Left kidney (tissue), 2 donors: Measurements from ENCODE around the gene PCDHGA1. TPM values are rescaled to one million over a fixed set of nuclear protein-coding genes. Genes with fewer than 3 reads are reported as not detected.
"Not testable (repeated sequence)": the region's sequence is repeated elsewhere in the genome, so short reads cannot be mapped to it uniquely, and the experiment has no call there.

ENCODE experiments used
- DNase-seq: peaks from one replicate; pipeline ENCODE4 v3.0.0-alpha.2; 2013
- polyA plus RNA-seq: library from polyadenylated mRNA; unstranded; fragments of 120-200 nt; gene quantifications from one replicate; pipeline ENCODE4 v1.2.1, GENCODE V29; 2013; ENCODE audit not compliant: insufficient read length

The PCDHGA1 gene
- polyA plus RNA-seq, 1 donor: 1.1 TPM

DNA sequence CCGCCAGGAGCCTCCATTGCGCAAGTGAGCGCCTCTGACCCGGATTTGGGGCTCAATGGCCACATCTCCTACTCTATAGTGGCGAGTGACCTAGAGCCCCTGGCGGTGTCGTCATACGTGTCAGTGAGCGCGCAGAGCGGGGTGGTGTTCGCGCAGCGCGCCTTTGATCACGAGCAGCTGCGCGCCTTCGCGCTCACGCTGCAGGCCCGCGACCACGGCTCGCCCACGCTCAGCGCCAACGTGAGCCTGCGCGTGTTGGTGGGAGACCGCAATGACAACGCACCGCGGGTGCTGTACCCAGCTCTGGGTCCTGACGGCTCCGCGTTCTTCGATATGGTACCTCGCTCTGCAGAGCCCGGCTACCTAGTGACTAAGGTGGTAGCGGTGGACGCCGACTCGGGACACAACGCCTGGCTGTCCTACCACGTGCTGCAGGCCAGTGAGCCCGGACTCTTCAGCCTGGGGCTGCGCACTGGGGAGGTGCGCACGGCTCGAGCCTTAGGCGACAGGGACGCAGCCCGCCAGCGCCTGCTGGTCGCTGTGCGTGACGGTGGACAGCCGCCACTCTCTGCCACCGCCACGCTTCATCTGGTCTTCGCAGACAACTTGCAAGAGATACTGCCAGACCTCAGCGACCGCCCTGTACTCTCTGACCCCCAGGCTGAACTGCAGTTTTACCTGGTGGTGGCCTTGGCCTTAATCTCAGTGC, 79.4 kb downstream of the PCDHGA1 start:
- DNase-seq: no peak

DNA sequence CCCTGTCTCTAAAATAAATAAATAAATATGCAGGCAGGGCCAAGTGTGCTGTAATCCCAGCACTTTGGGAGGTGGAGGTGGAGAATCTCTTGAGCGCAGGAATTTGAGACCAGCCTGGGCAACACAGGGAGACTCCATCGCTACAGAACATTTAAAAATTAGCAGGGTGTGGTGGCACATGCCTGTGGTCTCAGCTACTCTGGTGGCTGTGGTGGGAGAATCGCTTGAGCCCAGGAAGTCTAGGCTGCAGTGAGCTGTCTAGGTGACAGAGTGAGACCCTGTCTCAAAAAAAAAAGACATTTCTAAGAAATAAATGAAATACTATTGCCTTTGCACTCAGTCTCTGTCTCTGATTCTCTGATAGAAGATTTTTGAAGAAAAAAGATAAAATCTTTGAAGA, 81.3 kb downstream of the PCDHGA1 start:
- DNase-seq: no peak

DNA sequence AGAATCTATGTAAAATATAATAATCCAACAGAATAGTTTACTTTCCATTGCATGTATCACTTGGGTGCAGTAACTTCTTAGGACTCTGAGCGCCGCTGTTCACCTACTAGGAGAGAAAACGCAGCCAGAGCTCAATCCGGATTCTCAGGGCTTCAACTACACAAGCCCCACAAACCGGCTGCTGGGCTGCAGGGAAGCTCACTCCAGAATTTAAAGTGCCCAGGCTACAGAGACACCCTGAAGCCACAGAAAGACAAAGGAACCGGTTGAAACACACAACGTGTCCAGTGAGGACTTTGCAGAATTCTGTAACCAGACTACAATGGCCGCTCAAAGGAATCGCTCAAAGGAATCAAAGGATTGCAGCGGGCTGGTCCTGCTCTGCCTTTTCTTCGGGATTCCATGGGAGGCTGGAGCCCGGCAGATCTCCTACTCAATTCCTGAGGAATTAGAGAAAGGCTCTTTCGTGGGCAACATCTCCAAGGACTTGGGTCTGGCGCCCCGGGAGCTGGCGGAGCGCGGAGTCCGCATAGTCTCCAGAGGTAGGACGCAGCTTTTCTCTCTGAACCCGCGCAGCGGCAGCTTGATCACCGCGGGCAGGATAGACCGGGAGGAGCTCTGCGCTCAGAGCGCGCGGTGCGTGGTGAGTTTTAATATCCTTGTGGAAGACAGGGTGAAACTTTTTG, 82.7 kb downstream of the PCDHGA1 start, which contains the start of gene PCDHGA10:
Gene PCDHGA10, plus strand, starts transcription at position 134 of the 686 bp plus-strand sequence. Its CDS starts 189 bp downstream, at position 323.
- no peak for DNase-seq

DNA sequence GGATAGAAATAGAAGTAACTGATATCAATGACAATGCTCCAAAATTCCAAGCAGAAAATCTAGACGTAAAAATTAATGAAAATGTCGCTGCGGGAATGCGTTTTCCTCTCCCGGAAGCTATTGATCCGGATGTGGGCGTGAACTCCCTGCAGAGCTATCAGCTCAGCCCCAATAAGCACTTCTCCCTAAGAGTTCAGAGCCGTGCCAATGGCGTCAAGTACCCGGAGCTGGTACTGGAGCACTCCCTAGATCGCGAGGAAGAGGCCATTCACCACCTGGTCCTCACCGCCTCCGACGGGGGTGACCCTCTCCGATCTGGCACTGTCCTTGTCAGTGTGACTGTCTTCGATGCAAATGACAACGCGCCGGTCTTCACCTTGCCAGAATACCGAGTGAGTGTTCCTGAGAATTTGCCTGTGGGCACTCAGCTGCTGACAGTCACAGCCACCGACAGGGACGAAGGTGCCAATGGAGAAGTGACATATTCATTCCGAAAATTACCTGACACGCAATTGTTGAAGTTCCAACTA, 83.3 kb downstream of the PCDHGA1 start:
- no peak for DNase-seq

DNA sequence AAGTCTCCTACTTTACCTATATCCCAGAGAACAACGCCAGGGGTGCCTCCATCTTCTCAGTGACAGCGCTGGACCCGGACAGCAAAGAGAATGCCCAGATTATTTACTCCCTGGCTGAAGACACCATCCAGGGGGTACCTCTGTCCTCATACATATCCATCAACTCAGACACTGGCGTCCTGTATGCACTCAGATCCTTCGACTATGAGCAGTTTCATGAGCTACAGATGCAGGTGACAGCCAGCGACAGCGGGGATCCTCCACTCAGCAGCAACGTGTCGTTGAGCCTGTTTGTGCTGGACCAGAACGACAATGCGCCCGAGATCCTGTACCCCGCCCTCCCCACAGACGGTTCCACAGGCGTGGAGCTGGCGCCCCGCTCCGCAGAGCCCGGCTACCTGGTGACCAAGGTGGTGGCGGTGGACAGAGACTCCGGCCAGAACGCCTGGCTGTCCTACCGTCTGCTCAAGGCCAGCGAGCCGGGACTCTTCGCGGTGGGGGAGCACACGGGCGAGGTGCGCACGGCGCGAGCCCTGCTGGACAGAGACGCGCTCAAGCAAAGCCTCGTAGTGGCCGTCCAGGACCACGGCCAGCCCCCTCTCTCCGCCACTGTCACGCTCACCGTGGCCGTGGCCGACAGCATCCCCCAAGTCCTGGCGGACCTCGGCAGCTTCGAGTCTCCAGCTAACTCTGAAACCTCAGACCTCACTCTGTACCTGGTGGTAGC, 84.4 kb downstream of the PCDHGA1 start:
- not testable (repeated sequence) for DNase-seq

DNA sequence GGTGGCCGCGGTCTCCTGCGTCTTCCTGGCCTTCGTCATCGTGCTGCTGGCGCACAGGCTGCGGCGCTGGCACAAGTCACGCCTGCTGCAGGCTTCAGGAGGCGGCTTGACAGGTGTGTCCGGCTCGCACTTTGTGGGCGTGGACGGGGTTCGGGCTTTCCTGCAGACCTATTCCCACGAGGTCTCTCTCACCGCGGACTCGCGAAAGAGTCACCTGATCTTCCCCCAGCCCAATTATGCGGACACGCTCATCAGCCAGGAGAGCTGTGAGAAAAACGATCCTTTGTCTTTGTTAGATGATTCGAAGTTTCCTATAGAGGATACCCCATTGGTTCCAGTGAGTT, 84.9 kb downstream of the PCDHGA1 start:
- not testable (repeated sequence) for DNase-seq

DNA sequence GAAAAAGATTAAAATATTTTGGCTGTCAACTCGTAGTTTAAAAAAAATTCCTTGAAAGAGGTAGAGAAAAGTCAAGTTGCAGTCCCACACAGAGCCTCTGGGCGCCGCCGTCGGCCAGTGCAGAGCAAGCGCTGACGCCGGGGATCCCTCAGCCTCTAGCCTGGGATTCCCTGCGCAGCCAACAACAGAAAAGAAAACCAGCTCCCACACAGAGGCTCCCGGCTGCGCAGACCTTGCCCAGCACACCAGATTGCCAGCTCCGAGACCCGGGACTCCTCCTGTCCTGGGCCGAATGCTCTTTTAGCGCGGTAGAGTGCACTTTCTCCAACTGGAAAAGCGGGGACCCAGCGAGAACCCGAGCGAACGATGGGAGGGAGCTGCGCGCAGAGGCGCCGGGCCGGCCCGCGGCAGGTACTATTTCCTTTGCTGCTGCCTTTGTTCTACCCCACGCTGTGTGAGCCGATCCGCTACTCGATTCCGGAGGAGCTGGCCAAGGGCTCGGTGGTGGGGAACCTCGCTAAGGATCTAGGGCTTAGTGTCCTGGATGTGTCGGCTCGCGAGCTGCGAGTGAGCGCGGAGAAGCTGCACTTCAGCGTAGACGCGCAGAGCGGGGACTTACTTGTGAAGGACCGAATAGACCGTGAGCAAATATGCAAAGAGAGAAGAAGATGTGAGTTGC, 87.3 kb downstream of the PCDHGA1 start, which contains the start of gene PCDHGB7:
Gene PCDHGB7, plus strand, starts transcription at position 184 of the 679 bp plus-strand sequence. Its CDS starts 183 bp downstream, at position 367.
- DNase-seq: peak; percentile 60

DNA sequence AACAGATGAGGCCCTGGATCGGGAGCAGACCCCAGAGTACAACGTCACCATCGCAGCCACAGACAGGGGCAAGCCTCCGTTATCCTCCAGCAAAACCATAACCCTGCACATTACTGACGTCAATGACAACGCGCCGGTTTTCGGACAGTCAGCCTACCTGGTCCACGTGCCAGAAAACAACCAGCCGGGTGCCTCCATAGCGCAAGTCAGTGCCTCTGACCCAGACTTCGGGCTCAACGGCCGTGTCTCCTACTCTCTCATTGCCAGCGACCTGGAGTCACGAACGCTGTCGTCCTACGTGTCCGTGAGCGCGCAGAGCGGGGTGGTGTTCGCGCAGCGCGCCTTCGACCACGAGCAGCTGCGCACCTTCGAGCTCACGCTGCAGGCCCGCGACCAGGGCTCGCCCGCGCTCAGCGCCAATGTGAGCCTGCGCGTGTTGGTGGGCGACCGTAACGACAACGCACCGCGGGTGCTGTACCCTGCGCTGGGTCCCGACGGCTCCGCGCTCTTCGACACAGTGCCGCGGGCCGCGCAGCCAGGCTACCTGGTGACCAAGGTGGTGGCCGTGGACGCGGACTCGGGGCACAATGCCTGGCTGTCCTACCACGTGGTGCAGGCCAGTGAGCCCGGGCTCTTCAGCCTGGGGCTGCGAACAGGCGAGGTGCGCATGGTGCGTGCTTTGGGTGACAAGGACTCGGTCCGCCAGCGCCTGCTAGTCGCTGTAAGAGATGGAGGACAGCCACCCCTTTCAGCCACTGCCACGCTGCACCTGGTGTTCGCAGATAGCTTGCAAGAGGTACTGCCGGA, 89.0 kb downstream of the PCDHGA1 start:
- DNase-seq: no peak

DNA sequence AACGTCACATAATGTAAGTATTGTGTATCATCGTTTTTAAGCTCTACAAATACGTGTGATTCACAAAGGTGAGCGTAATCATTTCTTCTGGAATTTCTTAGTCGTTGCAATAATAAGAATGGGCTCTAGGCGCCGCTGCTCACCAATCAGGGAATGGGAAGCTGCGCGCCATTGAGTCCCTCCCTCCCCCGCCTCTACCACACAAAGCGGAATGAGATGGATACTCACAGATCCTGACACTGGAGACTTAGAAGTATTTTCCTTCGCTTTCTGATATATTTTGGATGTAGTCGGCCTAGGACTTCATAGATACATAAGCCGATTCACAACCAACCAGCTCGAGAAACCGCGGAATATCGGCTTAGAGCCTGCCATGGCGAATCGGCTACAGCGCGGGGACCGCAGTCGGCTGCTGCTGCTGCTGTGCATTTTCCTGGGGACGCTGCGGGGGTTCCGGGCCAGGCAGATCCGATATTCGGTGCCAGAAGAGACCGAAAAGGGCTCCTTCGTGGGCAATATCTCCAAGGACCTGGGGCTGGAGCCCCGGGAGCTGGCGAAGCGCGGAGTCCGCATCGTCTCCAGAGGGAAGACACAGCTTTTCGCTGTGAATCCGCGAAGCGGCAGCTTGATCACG, 90.7 kb downstream of the PCDHGA1 start, which contains the start of gene PCDHGA11:
Gene PCDHGA11, plus strand, starts transcription at position 197 of the 634 bp plus-strand sequence. Its CDS starts 177 bp downstream, at position 374.
- no peak for DNase-seq

DNA sequence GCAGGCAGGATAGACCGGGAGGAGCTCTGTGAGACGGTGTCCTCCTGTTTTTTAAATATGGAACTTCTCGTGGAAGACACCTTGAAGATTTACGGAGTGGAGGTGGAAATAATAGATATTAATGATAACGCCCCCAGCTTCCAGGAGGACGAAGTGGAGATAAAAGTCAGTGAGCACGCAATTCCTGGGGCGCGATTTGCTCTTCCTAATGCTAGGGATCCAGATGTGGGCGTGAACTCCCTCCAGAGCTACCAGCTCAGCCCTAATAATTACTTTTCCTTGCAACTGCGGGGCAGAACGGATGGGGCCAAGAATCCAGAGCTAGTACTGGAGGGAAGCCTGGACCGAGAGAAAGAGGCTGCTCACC, 91.2 kb downstream of the PCDHGA1 start:
- no peak for DNase-seq

DNA sequence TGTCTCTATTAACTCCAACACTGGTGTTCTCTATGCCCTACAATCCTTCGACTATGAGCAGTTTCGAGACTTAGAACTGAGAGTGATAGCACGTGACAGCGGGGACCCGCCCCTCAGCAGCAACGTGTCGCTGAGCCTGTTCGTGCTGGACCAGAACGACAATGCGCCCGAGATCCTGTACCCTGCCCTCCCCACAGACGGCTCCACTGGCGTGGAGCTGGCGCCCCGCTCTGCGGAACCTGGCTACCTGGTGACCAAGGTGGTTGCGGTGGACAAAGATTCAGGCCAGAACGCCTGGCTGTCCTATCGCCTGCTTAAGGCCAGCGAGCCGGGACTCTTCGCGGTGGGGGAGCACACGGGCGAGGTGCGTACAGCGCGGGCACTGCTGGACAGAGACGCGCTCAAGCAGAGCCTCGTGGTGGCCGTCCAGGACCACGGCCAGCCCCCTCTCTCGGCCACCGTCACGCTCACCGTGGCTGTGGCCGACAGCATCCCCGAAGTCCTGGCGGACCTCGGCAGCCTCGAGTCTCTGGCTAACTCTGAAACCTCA, 92.5 kb downstream of the PCDHGA1 start:
- DNase-seq: no peak

DNA sequence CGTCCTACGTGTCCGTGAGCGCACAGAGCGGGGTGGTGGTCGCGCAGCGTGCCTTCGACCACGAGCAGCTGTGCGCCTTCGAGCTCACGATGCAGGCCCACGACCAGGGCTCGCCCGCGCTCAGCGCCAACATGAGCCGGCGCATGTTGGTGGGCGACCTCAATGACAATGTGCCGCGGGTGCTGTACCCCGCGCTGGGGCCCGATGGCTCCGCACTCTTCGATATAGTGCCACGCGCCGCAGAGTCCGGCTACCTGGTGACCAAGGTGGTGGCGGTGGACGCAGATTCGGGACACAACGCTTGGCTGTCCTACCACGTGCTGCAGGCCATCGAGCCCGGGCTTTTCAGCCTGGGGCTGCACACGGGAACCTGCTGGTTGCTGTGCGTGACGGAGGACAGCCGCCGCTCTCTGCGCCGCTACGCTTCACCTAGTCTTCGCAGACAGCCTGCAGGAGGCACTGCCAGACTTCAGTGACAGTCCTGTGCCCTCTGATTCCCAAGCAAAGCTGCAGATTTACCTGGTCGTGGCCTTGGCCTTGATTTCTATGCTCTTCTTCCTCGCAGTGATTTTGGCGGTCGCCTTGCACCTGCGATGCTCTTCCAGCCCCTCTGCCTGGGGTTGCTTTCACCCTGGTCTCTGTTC, 97.6 kb downstream of the PCDHGA1 start:
- no peak for DNase-seq

DNA sequence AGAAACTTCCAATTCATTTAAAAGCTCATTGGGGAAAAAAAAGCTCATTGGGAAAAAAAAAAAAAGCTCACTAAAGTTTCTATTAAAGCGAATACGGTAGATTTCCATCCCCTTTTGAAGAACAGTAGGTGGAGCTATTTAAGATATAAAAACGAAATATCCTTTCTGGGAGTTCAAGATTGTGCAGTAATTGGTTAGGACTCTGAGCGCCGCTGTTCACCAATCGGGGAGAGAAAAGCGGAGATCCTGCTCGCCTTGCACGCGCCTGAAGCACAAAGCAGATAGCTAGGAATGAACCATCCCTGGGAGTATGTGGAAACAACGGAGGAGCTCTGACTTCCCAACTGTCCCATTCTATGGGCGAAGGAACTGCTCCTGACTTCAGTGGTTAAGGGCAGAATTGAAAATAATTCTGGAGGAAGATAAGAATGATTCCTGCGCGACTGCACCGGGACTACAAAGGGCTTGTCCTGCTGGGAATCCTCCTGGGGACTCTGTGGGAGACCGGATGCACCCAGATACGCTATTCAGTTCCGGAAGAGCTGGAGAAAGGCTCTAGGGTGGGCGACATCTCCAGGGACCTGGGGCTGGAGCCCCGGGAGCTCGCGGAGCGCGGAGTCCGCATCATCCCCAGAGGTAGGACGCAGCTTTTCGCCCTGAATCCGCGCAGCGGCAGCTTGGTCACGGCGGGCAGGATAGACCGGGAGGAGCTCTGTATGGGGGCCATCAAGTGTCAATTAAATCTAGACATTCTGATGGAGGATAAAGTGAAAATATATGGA, 100.2 kb downstream of the PCDHGA1 start, which contains the start of gene PCDHGA12:
Gene PCDHGA12, plus strand, starts transcription at position 176 of the 782 bp plus-strand sequence. Its CDS starts 253 bp downstream, at position 429.
- no peak for DNase-seq

DNA sequence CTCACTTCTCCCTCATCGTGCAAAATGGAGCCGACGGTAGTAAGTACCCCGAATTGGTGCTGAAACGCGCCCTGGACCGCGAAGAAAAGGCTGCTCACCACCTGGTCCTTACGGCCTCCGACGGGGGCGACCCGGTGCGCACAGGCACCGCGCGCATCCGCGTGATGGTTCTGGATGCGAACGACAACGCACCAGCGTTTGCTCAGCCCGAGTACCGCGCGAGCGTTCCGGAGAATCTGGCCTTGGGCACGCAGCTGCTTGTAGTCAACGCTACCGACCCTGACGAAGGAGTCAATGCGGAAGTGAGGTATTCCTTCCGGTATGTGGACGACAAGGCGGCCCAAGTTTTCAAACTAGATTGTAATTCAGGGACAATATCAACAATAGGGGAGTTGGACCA, 101.0 kb downstream of the PCDHGA1 start:
- no peak for DNase-seq

DNA sequence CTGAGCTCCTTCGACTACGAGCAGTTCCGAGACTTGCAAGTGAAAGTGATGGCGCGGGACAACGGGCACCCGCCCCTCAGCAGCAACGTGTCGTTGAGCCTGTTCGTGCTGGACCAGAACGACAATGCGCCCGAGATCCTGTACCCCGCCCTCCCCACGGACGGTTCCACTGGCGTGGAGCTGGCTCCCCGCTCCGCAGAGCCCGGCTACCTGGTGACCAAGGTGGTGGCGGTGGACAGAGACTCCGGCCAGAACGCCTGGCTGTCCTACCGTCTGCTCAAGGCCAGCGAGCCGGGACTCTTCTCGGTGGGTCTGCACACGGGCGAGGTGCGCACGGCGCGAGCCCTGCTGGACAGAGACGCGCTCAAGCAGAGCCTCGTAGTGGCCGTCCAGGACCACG, 102.0 kb downstream of the PCDHGA1 start:
- DNase-seq: not testable (repeated sequence)

DNA sequence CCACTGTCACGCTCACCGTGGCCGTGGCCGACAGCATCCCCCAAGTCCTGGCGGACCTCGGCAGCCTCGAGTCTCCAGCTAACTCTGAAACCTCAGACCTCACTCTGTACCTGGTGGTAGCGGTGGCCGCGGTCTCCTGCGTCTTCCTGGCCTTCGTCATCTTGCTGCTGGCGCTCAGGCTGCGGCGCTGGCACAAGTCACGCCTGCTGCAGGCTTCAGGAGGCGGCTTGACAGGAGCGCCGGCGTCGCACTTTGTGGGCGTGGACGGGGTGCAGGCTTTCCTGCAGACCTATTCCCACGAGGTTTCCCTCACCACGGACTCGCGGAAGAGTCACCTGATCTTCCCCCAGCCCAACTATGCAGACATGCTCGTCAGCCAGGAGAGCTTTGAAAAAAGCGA, 102.4 kb downstream of the PCDHGA1 start:
- DNase-seq: not testable (repeated sequence)

DNA sequence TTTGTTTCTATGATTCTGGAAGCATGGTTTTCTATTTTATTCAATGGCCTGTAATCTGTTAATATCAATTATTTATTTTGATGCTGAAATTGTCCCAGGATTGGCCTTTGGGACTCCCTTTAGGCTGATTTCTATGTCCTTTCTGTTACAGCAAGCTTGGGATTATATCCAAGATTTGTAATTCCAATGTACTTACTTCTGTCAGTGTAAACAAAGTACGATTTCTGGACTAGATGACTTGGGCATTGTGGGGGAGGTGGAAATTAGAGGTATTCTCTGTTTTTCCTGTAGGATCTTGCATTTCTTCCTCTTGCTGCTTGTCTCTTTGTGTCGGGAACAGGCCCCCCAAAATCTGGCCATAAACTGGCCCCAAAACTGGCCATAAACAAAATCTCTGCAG, 103.7 kb downstream of the PCDHGA1 start:
- no peak for DNase-seq

DNA sequence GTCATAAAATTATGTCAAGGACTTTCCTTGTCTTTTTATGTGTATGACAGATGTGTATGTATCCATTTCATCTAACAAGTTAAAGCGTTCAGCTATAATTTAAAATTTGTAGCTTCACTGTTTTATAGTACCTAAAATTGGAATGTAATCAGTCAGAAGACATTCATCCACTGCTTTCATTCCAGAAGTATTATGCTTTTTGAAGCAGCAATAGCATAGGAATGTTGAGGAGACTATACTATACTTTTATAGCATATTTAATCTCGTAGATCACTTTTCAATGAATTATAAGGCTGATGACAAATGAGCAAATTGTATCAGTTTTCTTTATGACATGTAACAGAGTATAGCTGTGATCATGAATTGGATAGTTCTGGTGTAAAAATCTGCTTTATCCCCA, 106.9 kb downstream of the PCDHGA1 start:
- DNase-seq: no peak
